Activated CD4-positive, alpha-beta T cell treated with anti-CD3 and anti-CD28 coated beads, Interleukin-2, Interleukin-4, amounts not matched to agents 100 ng/mL and 50 ng/mL, durations not matched to agents 16 hours and 8 hours (primary cell): ENCODE results near the gene SYK.
A peak's percentile ranks its signal among the peaks of the same experiment; 100 is the strongest.

Experiments used
- DNase-seq: peaks from one replicate; pipeline ENCODE4 v3.0.0-alpha.2; 2020; ENCODE audit warnings: low spot score

Gene SYK

GRCh38 chr9:90851444-90851843, 49.8 kb downstream of the SYK start:
- no peak for DNase-seq

GRCh38 chr9:90853945-90854344, 52.3 kb downstream of the SYK start:
- DNase-seq: no peak

- DNase-seq: no peak
Observed at GRCh38 chr9:90854637-90855175, 53.1 kb downstream of the SYK start.

GRCh38 chr9:90855208-90855902, 53.7 kb downstream of the SYK start:
- DNase-seq: no peak

- DNase-seq: no peak
Observed at GRCh38 chr9:90857091-90857490, 55.5 kb downstream of the SYK start.

- no peak for DNase-seq
Observed at GRCh38 chr9:90857855-90858254, 56.2 kb downstream of the SYK start.

GRCh38 chr9:90858457-90858901, 56.9 kb downstream of the SYK start:
- no peak for DNase-seq

- DNase-seq: no peak
Observed at GRCh38 chr9:90860382-90860781, 58.8 kb downstream of the SYK start.

GRCh38 chr9:90860826-90861225, 59.2 kb downstream of the SYK start:
- DNase-seq: no peak

GRCh38 chr9:90861380-90861779, 59.8 kb downstream of the SYK start:
- no peak for DNase-seq

GRCh38 chr9:90861826-90862740, 60.5 kb downstream of the SYK start:
- DNase-seq: no peak

- DNase-seq: no peak
Observed at GRCh38 chr9:90864779-90865178, 63.2 kb downstream of the SYK start.

GRCh38 chr9:90867101-90867500, 65.5 kb downstream of the SYK start:
- no peak for DNase-seq

- no peak for DNase-seq
Observed at GRCh38 chr9:90868555-90868954, 66.9 kb downstream of the SYK start.

GRCh38 chr9:90869361-90869760, 67.7 kb downstream of the SYK start:
- DNase-seq: no peak

GRCh38 chr9:90870621-90871326, 69.2 kb downstream of the SYK start:
- DNase-seq: peak; percentile 43

GRCh38 chr9:90871327-90871935, 69.8 kb downstream of the SYK start:
- DNase-seq: no peak

- no peak for DNase-seq
Observed at GRCh38 chr9:90872835-90873294, 71.2 kb downstream of the SYK start.

- DNase-seq: no peak
Observed at GRCh38 chr9:90873422-90873821, 71.8 kb downstream of the SYK start.

GRCh38 chr9:90874194-90874593, 72.6 kb downstream of the SYK start:
- DNase-seq: no peak

GRCh38 chr9:90878562-90878961, 76.9 kb downstream of the SYK start:
- no peak for DNase-seq

GRCh38 chr9:90880066-90880465, 78.4 kb downstream of the SYK start:
- no peak for DNase-seq
